WTC11 (cell line): Measurements from ENCODE around the gene ABCG8. TPM values are rescaled to one million over a fixed set of nuclear protein-coding genes. Genes with fewer than 3 reads are reported as not detected.

Experiments used
- ATAC-seq: fragments of 200-7000 bp; cut with Tn5 transposase; 2 replicates; pipeline ENCODE4 v1.10.0; 2021; ENCODE audit warnings: mild to moderate bottlenecking, moderate library complexity
- CTCF ChIA-PET: fragments of 300-600 bp; sonication (Branson Sonifier 250); formaldehyde crosslinking; loops from one replicate; lab custom pipeline; 2021; ENCODE audit warnings: antibody characterized with exemption; lab: Charles Lee
- POLR2A ChIA-PET: fragments of 350-600 bp; sonication (Branson Sonifier 250); formaldehyde crosslinking; loops from one replicate; lab custom pipeline; 2021; ENCODE audit warnings: antibody characterized with exemption; lab: Charles Lee
- DNase-seq: peaks from one replicate; pipeline ENCODE4 v3.0.0; 2021; ENCODE audit warnings: low spot score
- H3K27ac Mint-ChIP-seq: 2 replicates; pipeline ENCODE4 v1.8.0; 2021; ENCODE audit warnings: mixed read lengths
- H3K27me3 Mint-ChIP-seq: 2 replicates; pipeline ENCODE4 v1.8.0; 2021; ENCODE audit warnings: low read depth, mild to moderate bottlenecking, moderate library complexity, mixed read lengths
- H3K36me3 Mint-ChIP-seq: 2 replicates; pipeline ENCODE4 v1.8.0; 2021; ENCODE audit warnings: mixed read lengths
- H3K4me1 Mint-ChIP-seq: 2 replicates; pipeline ENCODE4 v1.8.0; 2022; ENCODE audit warnings: mixed read lengths
- H3K4me3 Mint-ChIP-seq: 2 replicates; pipeline ENCODE4 v1.8.0; 2021; ENCODE audit warnings: mild to moderate bottlenecking, moderate library complexity, mixed read lengths
- H3K9me3 Mint-ChIP-seq: 2 replicates; pipeline ENCODE4 v1.8.0; 2021; ENCODE audit warnings: mixed read lengths
- AR ChIP-seq: fragments of 250-450 bp; sonication (Bioruptor Pico); IDR thresholded peaks from 2 replicates; pipeline ENCODE4 v1.9.0; 2021; ENCODE audit warnings: mild to moderate bottlenecking
- ATF6 ChIP-seq: sonication (generic); formaldehyde crosslinking; IDR thresholded peaks from 2 replicates; pipeline ENCODE4 v1.8.1; 2023; ENCODE audit warnings: mild to moderate bottlenecking, missing genetic modification reagents
- CREB1 ChIP-seq: sonication (generic); formaldehyde crosslinking; IDR thresholded peaks from 2 replicates; pipeline ENCODE4 v1.8.0; 2023; ENCODE audit warnings: mild to moderate bottlenecking, missing genetic modification reagents
- CTCF ChIP-seq: fragments of 200-600 bp; IDR thresholded peaks from 2 replicates; pipeline ENCODE4 v1.8.0; 2022; ENCODE audit warnings: antibody characterized with exemption
- E2F4 ChIP-seq: sonication (generic); formaldehyde crosslinking; IDR thresholded peaks from 2 replicates; pipeline ENCODE4 v1.8.1; 2022; ENCODE audit warnings: low read depth, mild to moderate bottlenecking, moderate library complexity, missing genetic modification reagents, borderline replicate concordance
- E2F5 ChIP-seq: sonication (generic); formaldehyde crosslinking; IDR thresholded peaks from 2 replicates; pipeline ENCODE4 v1.8.1; 2022; ENCODE audit warnings: mild to moderate bottlenecking, moderate library complexity, missing genetic modification reagents
- ELF4 ChIP-seq: sonication (generic); formaldehyde crosslinking; IDR thresholded peaks from 2 replicates; pipeline ENCODE4 v1.8.1; 2022; ENCODE audit warnings: low read depth, mild to moderate bottlenecking, moderate library complexity, missing genetic modification reagents
- EMX1 ChIP-seq: fragments of 250-450 bp; sonication (Bioruptor Pico); IDR thresholded peaks from 2 replicates; pipeline ENCODE4 v1.8.0; 2021; ENCODE audit warnings: mild to moderate bottlenecking
- ESRRA ChIP-seq: sonication (generic); formaldehyde crosslinking; IDR thresholded peaks from 2 replicates; pipeline ENCODE4 v1.8.1; 2022; ENCODE audit warnings: mild to moderate bottlenecking, missing genetic modification reagents, borderline replicate concordance
- ETV6 ChIP-seq: sonication (generic); formaldehyde crosslinking; IDR thresholded peaks from 2 replicates; pipeline ENCODE4 v1.8.1; 2022; ENCODE audit warnings: mild to moderate bottlenecking, missing genetic modification reagents
- FOXK1 ChIP-seq: sonication (generic); formaldehyde crosslinking; IDR thresholded peaks from 2 replicates; pipeline ENCODE4 v1.8.0; 2022; ENCODE audit warnings: mild to moderate bottlenecking, moderate library complexity, missing genetic modification reagents
- FOXP1 ChIP-seq: sonication (generic); formaldehyde crosslinking; IDR thresholded peaks from 2 replicates; pipeline ENCODE4 v1.8.0; 2022; ENCODE audit warnings: missing genetic modification reagents, mild to moderate bottlenecking, moderate library complexity, borderline replicate concordance
- GTF2I ChIP-seq: fragments of 250-450 bp; sonication (Bioruptor Pico); conservative IDR thresholded peaks from 2 replicates; pipeline ENCODE4 v1.4.0; 2021; ENCODE audit warnings: mild to moderate bottlenecking
- IRF2 ChIP-seq: sonication (generic); formaldehyde crosslinking; IDR thresholded peaks from 2 replicates; pipeline ENCODE4 v1.8.0; 2022; ENCODE audit warnings: low read depth, missing genetic modification reagents, borderline replicate concordance
- JAZF1 ChIP-seq: fragments of 250-450 bp; sonication (Bioruptor Pico); IDR thresholded peaks from 2 replicates; pipeline ENCODE4 v1.9.0; 2021; ENCODE audit warnings: moderate library complexity, mild to moderate bottlenecking, inconsistent platforms
- MLX ChIP-seq: sonication (generic); formaldehyde crosslinking; IDR thresholded peaks from 2 replicates; pipeline ENCODE4 v1.8.1; 2023; ENCODE audit warnings: mild to moderate bottlenecking, missing genetic modification reagents, moderate library complexity
- MXD4 ChIP-seq: fragments of 250-450 bp; sonication (Bioruptor Pico); IDR thresholded peaks from 2 replicates; pipeline ENCODE4 v1.8.0; 2021; ENCODE audit warnings: mild to moderate bottlenecking, moderate library complexity, borderline replicate concordance
- NR1H2 ChIP-seq: sonication (generic); formaldehyde crosslinking; IDR thresholded peaks from 2 replicates; pipeline ENCODE4 v1.9.0; 2021; ENCODE audit warnings: mild to moderate bottlenecking, moderate library complexity, missing genetic modification reagents
- NR3C1 ChIP-seq: sonication (generic); formaldehyde crosslinking; conservative IDR thresholded peaks from 2 replicates; pipeline ENCODE4 v1.8.1; 2023; ENCODE audit warnings: low read depth, mild to moderate bottlenecking, missing genetic modification reagents
- OVOL2 ChIP-seq: fragments of 250-450 bp; sonication (Bioruptor Pico); IDR thresholded peaks from 2 replicates; pipeline ENCODE4 v1.9.0; 2021; ENCODE audit warnings: mild to moderate bottlenecking, borderline replicate concordance
- SP1 ChIP-seq: sonication (generic); formaldehyde crosslinking; conservative IDR thresholded peaks from 2 replicates; pipeline ENCODE4 v1.8.1; 2022; ENCODE audit warnings: missing genetic modification reagents
- TEAD4 ChIP-seq: sonication (generic); formaldehyde crosslinking; IDR thresholded peaks from 2 replicates; pipeline ENCODE4 v1.8.0; 2022; ENCODE audit warnings: mild to moderate bottlenecking, missing genetic modification reagents
- ZNF121 ChIP-seq: sonication (generic); formaldehyde crosslinking; IDR thresholded peaks from 2 replicates; pipeline ENCODE4 v1.8.0; 2023; ENCODE audit warnings: missing genetic modification reagents
- ZNF263 ChIP-seq: sonication (generic); formaldehyde crosslinking; IDR thresholded peaks from 2 replicates; pipeline ENCODE4 v1.8.1; 2022; ENCODE audit warnings: low read depth, mild to moderate bottlenecking, moderate library complexity, missing genetic modification reagents
- ZNF281 ChIP-seq: sonication (generic); formaldehyde crosslinking; IDR thresholded peaks from 2 replicates; pipeline ENCODE4 v1.8.0; 2023; ENCODE audit warnings: mild to moderate bottlenecking, missing genetic modification reagents
- ZNF396 ChIP-seq: fragments of 250-450 bp; sonication (Bioruptor Pico); IDR thresholded peaks from 2 replicates; pipeline ENCODE4 v1.8.0; 2021; ENCODE audit warnings: mild to moderate bottlenecking, moderate library complexity, borderline replicate concordance
- ZNF671 ChIP-seq: fragments of 250-450 bp; sonication (Bioruptor Pico); IDR thresholded peaks from 2 replicates; pipeline ENCODE4 v1.8.0; 2021; ENCODE audit warnings: mild to moderate bottlenecking
- total RNA-seq: library from RNA; stranded (reverse); gene quantifications from 3 replicates; pipeline ENCODE4 v1.2.3, GENCODE V29; 2021

ABCG8 gene
- total RNA-seq, 1 experiment from 2014 or later = not detected

GRCh38 chr2:43890855-43891254 lies 52.1 kb downstream of the ABCG8 start:
- ATAC-seq = no peak
- peaks cover 82% of the 10 kb centered on the region for H3K36me3 Mint-ChIP-seq
- TF ChIP-seq ZNF121 (CRISPR knock-in tag) = no peak
- no peak for TF ChIP-seq JAZF1 (CRISPR knock-in tag)
- no peak for TF ChIP-seq IRF2
- TF ChIP-seq EMX1 (CRISPR knock-in tag) = no peak
- TF ChIP-seq SP1 = no peak
- no peak for TF ChIP-seq ESRRA (CRISPR knock-in tag)
- TF ChIP-seq FOXK1 = no peak
- TF ChIP-seq NR1H2 (CRISPR knock-in tag) = no peak
- no peak for TF ChIP-seq MXD4 (CRISPR knock-in tag)
- TF ChIP-seq ELF4 (CRISPR knock-in tag) = no peak
- no peak for TF ChIP-seq CTCF
- no peak for TF ChIP-seq NR3C1 (CRISPR knock-in tag)
- no peak for TF ChIP-seq ZNF671
- no peak for TF ChIP-seq ETV6 (CRISPR knock-in tag)
- TF ChIP-seq TEAD4 (CRISPR knock-in tag) = no peak
- no peak for TF ChIP-seq CREB1 (CRISPR knock-in tag)
- TF ChIP-seq MLX (CRISPR knock-in tag) = no peak
- no peak for TF ChIP-seq ATF6 (CRISPR knock-in tag)
- no peak for TF ChIP-seq ZNF263
- no peak for TF ChIP-seq GTF2I (CRISPR knock-in tag)
- TF ChIP-seq, all 79 proteins: peak for 0
- no peaks in the 10 kb centered on the region for H3K9me3 Mint-ChIP-seq
- ChIA-PET CTCF (no interaction called here), POLR2A (no interaction called here)
- H3K27me3 Mint-ChIP-seq = no peaks in the 10 kb centered on the region
- no peak overlapping the region; the same call in 1 of the 2 replicates for H3K27ac Mint-ChIP-seq
- no peak overlapping the region for H3K4me3 Mint-ChIP-seq
- DNase-seq = no peak
- no peaks in the 10 kb centered on the region for H3K4me1 Mint-ChIP-seq

- ATAC-seq (no peak), DNase-seq (no peak)
- no peak overlapping the region for H3K27ac Mint-ChIP-seq
- ChIA-PET POLR2A (no interaction called here), CTCF (interaction anchor here (0.6 kb wide), 1 partner anchor 17 kb away, joined by 3 read pairs; no protein-coding TSS in a partner anchor)
- H3K36me3 Mint-ChIP-seq = peaks cover 83% of the 10 kb centered on the region
- no peak overlapping the region for H3K4me3 Mint-ChIP-seq
- no peaks in the 10 kb centered on the region for H3K27me3 Mint-ChIP-seq
- H3K9me3 Mint-ChIP-seq = no peaks in the 10 kb centered on the region
- no peaks in the 10 kb centered on the region; the same call in 1 of the 2 replicates for H3K4me1 Mint-ChIP-seq
- TF ChIP-seq E2F4 (CRISPR knock-in tag) (no peak), AR (CRISPR knock-in tag) (no peak), ZNF281 (no peak), FOXP1 (CRISPR knock-in tag) (no peak), E2F5 (CRISPR knock-in tag) (no peak), ZNF396 (no peak), OVOL2 (CRISPR knock-in tag) (no peak)
Measured at GRCh38 chr2:43894743-43895142, 56.0 kb downstream of the ABCG8 start.
